Tibial nerve (tissue), 4 donors: ENCODE data around the gene JTB.

Experiments used
- CTCF ChIP-seq, 5 experiments: fragments of 200-600 bp in 3 of 5; fragments of 450-650 bp in 2 of 5; sonication (generic) in 3 of 5; IDR thresholded peaks; one replicate each; pipeline ENCODE4 v1.5.1; 2016 to 2019; ENCODE audit warnings: antibody characterized with exemption in 5 of 5, mild to moderate bottlenecking in 3 of 5, moderate library complexity in 2 of 5
- EP300 ChIP-seq, 2 donors: sonication (generic); formaldehyde crosslinking; IDR thresholded peaks; one replicate each; pipeline ENCODE4 v1.6.1; 2017; ENCODE audit warnings: antibody characterized with exemption in 2 of 2, mild to moderate bottlenecking in 1 of 2
- POLR2A ChIP-seq, 2 donors: fragments of 450-650 bp; IDR thresholded peaks; one replicate each; pipeline ENCODE4 v1.6.1; 2017; ENCODE audit warnings: antibody characterized with exemption in 2 of 2, mild to moderate bottlenecking in 2 of 2, moderate library complexity in 2 of 2

- TF ChIP-seq CTCF (IDR thresholded peaks at IDR 0.05) (no peak), POLR2A (IDR thresholded peaks at IDR 0.05) (peak in 1 of 2 donors; percentile 53), EP300 (IDR thresholded peaks at IDR 0.05) (peak; percentile 73 to 94)
These were observed 31.5 kb downstream of the JTB start for GRCh38 chr1:153945795-153946621.
